ENCODE data around the gene SECISBP2L. TPM values are rescaled to one million over a fixed set of nuclear protein-coding genes. Genes with fewer than 3 reads are reported as not detected.
A peak's percentile ranks its signal among the peaks of the same experiment; 100 is the strongest.

The SECISBP2L gene
- total RNA-seq, 1 donor from 2014 or later: 32.7 TPM

GRCh38 chr15:48964898-48965297, 81.3 kb downstream of the SECISBP2L start:
- DNase-seq: no peak

GRCh38 chr15:48963524-48964113, 82.6 kb downstream of the SECISBP2L start, which contains the start of gene SHC4:
Gene SHC4, minus strand, starts transcription at chr15:48963919. Its CDS starts 904 bp downstream, at chr15:48963015.
- DNase-seq: peak; percentile 82

- peak; percentile 41 for DNase-seq
These were observed 83.4 kb downstream of the SECISBP2L start for GRCh38 chr15:48962662-48963523.

GRCh38 chr15:48955967-48956366, 90.3 kb downstream of the SECISBP2L start:
- no peak for DNase-seq

- DNase-seq: no peak
These were observed 90.9 kb downstream of the SECISBP2L start for GRCh38 chr15:48955370-48955769.

GRCh38 chr15:48954538-48954937, 91.7 kb downstream of the SECISBP2L start:
- no peak for DNase-seq

GRCh38 chr15:48946840-48947187, 99.4 kb downstream of the SECISBP2L start:
- DNase-seq: no peak

- DNase-seq: peak; percentile 35
These were observed 100.0 kb downstream of the SECISBP2L start for GRCh38 chr15:48946074-48946839.

GRCh38 chr15:48945386-48945785, 100.9 kb downstream of the SECISBP2L start:
- peak; percentile 17 for DNase-seq

GRCh38 chr15:48941904-48942303, 104.3 kb downstream of the SECISBP2L start:
- DNase-seq: no peak

GRCh38 chr15:48940508-48940907, 105.7 kb downstream of the SECISBP2L start:
- DNase-seq: no peak

GRCh38 chr15:48939648-48940047, 106.6 kb downstream of the SECISBP2L start:
- peak; percentile 17 for DNase-seq

Other genes with a start within 250 kb of the SECISBP2L start
- gene CEP152, start 235.4 kb downstream of the SECISBP2L start, total RNA-seq: 3.6 and 8.4 TPM in 2 replicates
- 281 and 342 TPM in 2 replicates for gene EID1, start 168.3 kb downstream of the SECISBP2L start, total RNA-seq
- gene SHC4, start 82.5 kb downstream of the SECISBP2L start, total RNA-seq: 0.17 and 0.23 TPM in 2 replicates
- 58.0 and 102 TPM in 2 replicates for gene COPS2, start 109.2 kb upstream of the SECISBP2L start, total RNA-seq
- 54.4 and 73.5 TPM in 2 replicates for gene GALK2, start 123.8 kb upstream of the SECISBP2L start, total RNA-seq

Measured in dermis blood vessel endothelial cell (primary cell).